GM04504 (cell line): ENCODE data around the gene LIMS1.
A peak's percentile ranks its signal among the peaks of the same experiment; 100 is the strongest.

ENCODE experiments used
- DNase-seq: peaks from one replicate; pipeline ENCODE4 v3.0.0-alpha.2; 2012; ENCODE audit warnings: low read depth

Gene LIMS1

GRCh38 chr2:108615480-108616090 is 81.3 kb downstream of the LIMS1 start:
- no peak for DNase-seq

- no peak for DNase-seq
Measured at GRCh38 chr2:108616318-108616717, 82.0 kb downstream of the LIMS1 start.

DNA sequence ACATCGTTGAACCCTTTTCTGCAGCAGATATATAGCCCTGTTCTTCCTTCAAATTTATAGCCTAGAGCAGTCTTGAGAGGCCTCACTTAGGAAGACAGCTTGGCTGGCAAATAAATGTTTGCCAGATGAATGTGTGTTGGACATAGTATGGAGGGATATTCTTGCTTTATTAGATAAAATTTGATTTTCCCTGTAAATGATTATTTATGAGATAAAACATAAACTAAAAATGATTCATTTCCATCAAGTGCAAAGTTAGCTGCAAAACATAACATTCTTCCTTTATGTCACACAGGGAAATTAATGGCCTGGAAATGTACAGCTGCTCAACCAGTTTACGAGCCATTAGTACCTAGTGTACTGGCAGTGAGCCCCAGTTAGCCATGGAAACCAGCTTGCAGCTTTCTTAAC is 82.5 kb downstream of the LIMS1 start:
- peak; percentile 52 for DNase-seq

GRCh38 chr2:108617617-108618016 is 83.3 kb downstream of the LIMS1 start:
- no peak for DNase-seq

GRCh38 chr2:108619925-108620620 is 85.8 kb downstream of the LIMS1 start:
- no peak for DNase-seq

DNA sequence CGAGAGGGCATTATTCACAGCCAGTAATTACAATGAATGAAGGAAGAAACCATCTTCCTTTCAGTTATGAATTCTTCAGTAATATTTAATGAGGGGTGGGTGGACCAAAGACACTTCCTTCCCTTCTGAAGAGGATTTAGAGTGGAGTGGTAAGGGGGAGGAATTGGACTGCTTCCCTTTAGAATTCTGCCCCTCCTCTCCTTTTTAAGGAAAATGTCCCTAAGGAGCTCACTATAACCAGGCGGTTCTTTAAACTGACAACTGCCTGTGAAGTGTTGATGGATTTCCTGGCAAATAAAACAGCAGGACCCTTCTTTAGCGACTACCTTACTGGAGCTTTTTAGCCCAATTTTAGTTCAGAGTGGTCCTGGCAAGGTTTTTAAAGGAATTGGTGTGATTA is 86.4 kb downstream of the LIMS1 start:
- no peak for DNase-seq

DNA sequence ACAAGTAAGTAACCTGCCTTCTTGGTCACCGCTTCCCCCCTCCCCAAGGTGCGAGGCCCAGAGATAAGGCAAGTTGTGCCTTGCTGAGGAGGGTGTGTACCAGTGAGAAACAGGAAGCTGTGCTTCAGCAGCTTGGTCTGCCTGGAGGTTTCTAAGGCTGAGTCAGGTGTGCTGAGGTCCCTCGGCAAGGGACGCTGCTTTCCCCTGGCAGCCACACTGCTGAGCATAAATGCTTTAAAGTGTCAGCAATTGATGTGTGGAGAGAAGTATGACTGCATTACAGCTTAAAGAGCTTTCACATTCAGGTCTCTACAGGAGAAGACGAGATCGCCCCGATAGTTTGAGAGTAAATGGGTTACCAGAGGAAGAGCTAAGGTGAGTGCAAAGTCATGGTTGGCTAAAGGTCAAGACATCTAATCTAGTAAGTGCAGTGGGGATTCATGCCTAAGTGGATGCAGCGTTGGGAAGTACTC is 86.9 kb downstream of the LIMS1 start:
- no peak for DNase-seq

GRCh38 chr2:108621687-108622681 is 87.7 kb downstream of the LIMS1 start:
- DNase-seq: no peak

DNA sequence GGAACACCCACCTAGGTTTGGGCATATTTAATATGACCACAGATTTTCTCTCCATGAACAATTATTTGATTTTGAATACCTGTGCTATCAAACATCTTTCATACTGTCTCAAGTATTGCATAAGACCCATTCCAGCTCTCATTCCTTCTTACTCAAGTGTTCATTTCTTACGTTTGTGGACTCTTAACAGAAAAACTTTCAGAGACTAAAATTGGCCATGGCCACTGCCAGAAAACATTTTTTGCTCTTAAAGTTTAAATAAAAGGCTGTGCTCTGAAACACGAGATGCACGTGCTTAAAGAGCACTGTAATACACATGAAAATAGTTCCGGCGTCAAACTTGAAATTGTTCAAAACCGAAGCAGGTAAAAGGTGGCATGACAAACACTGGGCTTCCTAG is 89.3 kb downstream of the LIMS1 start:
- DNase-seq: no peak

DNA sequence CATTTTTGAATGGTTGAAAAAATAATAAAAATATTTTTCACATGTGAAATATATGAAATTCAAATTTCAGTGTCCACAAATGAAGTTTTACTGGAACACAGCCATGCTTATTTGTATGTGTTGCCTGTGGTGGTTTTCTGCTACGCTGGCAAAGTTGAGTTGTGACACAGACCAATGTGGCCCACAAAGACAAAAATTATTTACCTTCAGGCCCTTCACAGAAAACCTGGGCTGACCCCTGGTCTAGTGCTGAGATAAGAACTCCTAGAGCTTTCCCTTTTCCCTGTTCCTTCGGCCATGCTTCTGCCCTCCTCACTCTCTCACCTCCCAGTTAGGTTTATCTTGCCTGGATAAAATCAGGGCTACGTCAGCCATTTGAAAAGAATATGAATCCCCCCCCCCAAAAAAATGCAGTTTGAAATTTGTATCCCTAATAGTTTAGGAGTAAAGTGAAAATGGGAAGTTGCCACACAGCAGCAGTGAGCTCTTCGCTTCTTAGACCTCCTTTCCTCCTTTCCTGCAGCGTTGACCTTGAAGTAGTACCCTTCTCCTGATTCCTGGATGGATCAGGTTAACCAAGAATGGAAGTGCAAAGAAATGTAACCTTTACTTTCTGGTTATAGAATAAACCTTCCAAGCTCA is 91.0 kb downstream of the LIMS1 start:
- DNase-seq: no peak

DNA sequence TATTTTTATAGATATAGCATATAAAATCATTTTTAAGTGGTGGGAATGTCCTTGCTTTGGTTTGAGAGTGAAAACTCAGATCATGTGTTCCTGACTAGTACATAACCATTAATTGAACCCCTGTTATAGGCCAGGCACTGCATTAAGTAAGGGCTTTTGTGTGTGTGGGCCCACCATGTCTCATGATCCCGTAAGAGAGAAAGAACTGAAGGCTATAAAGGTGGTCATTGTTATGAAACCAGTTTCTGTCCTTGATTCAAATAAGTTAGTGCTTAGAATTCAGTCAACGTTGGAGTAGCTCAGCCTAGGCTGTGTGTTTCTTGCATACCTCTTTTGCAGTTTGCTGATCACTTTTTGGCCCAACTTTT is 91.5 kb downstream of the LIMS1 start:
- DNase-seq: no peak

DNA sequence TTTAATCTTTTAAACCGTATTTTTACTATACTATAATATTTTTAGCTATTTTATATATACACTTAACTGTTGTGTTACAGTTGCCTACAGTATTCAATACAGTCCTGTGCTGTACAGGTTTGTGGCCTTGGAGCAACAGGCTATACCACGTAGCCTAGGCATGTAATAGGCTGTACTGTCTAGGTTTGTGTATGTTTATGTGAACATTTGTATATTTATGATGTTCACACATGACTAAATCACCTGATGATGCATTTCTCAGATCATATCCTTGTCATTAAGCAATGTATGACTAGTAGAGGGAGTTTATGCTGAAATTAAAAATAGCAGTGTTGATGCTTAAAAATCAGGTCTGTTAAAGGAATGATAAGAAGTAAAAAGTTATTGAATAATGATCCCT is 92.7 kb downstream of the LIMS1 start:
- no peak for DNase-seq

DNA sequence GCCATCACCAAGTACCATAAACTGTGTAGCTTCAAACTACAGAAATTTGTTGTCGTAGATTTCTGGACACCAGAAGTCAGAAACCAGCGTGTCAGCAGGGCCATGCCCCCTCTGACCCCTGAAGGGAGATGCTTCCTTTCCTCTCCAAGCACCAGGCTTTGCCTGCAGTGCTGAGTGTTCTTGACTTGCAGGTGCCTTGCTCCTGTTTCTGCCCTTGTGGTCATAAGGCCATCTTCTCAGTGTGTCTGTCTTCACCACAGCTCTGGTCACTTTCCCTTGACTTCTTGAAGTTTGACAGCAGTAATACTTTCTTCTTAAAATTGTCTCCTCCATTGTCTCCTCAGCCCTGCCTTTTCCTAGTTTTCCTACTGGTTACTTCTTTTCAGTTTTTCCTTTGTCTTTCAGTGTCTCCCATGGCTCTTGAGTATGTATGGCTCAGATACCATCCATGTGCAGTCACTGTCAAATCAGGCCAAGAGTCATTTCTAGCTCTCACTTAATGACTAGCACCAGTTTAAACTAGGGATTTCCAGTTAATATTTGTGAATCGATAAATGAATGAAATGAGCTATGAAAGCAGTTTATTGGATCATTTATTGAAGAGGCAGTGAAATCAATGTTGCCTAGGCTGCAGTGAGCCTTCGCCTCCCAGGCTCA is 93.8 kb downstream of the LIMS1 start:
- DNase-seq: no peak

- DNase-seq: no peak
Measured at GRCh38 chr2:108628936-108629335, 94.7 kb downstream of the LIMS1 start.

DNA sequence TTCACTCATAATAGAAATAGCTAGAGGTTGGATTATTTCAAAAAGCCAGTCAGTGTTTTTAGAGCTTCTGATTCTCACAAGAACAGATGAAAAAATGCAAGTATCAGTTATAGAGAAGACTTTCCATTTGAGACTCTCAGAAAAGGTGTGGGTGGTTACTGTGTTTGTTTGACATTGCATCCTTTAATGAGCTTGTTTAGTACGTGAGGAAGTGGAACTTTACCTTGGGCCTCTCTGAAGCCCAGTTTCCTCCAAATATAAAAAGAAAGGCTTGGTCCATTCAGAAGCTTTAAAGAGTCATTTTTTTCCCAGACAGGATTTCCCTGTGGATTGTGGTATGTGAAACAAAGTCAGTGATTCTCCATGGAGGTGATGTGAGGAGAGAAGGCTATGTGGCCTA is 95.1 kb downstream of the LIMS1 start:
- DNase-seq: no peak

- no peak for DNase-seq
Measured at GRCh38 chr2:108630567-108631405, 96.5 kb downstream of the LIMS1 start.

DNA sequence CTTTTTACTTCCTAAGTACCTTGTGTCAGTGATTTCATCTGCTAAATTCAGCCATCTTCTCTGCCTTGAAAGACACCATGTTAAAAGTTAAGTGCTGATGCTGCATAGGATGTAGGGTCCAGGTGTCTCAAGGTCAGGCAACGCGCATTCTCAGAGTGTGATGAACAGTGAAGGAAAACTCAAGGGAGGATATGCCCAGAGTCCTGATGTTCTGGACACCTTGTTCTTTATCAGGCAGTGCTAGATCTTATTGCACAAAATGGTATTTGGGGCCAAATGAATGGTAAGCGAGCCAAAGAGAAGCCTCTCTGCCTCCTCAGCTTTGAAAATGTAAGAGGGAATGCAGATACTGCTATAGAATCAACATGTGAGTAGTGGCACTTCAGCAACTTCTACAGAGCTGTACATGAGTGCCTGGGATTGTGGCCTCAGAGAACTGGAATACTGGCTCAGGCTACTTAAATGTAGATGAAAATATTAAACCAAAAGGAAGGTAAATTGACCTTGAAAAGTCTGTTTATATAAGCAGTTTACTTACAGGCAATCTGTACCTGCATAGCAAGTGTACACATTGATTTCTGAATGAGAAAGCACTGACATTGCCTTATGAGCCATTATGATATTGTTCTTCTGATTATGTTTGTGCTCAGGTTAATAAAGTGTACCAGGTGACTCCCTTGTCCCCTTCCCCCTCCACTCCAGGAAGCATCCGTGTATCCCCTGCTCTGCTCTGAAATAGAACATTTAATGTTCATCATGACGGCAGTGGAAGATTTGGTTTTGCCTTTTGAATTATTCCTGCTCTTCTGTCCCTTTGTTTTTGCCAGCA is 98.3 kb downstream of the LIMS1 start:
- no peak for DNase-seq

GRCh38 chr2:108633409-108633808 is 99.1 kb downstream of the LIMS1 start:
- no peak for DNase-seq

DNA sequence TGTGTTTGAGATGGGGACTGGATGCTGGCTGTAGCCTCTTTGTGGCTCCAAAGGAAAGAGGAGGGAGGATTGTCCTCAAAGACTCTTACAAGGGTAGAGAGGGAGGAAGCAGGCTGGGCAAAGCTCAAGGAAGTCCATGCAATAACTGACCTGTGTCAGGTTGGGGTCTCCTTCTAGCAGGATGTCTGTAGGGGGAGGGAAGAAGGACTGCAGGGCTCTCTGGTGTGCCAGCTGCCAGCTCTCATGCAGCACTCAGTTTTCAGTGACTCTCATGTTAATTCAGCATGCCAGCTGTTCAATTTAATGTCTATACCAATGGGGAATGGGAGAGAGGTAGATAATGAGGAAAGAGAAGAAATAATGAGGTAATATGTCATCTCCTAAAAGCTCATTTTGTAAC is 99.7 kb downstream of the LIMS1 start:
- DNase-seq: no peak
